Liver (tissue), 9 donors: ENCODE measurements around the gene NAPA. TPM values are rescaled to one million over a fixed set of nuclear protein-coding genes. Genes with fewer than 3 reads are reported as not detected.

Experiments
- DNase-seq: peaks from one replicate; pipeline ENCODE4 v3.0.0-alpha.2; 2017; ENCODE audit warnings: low spot score
- H3K27ac ChIP-seq, 2 donors: one replicate each; pipeline ENCODE4 v1.7.0; 2013; ENCODE audit warnings: inconsistent platforms in 2 of 2, low read length in 2 of 2, control low read depth in 1 of 2, low read depth in 1 of 2, mild to moderate bottlenecking in 1 of 2
- H3K27me3 ChIP-seq, 4 donors: one replicate each; pipeline versions ENCODE4 v1.6.1 to v1.7.0; 2013; ENCODE audit warnings: low read length in 3 of 4, inconsistent platforms in 1 of 4, mild to moderate bottlenecking in 1 of 4, moderate library complexity in 1 of 4; ENCODE audit not compliant: control insufficient read depth in 4 of 4, insufficient read depth in 4 of 4
- H3K36me3 ChIP-seq, 4 donors: one replicate each; pipeline versions ENCODE4 v1.6.1 to v1.7.0; 2013; ENCODE audit warnings: low read length in 3 of 4, mild to moderate bottlenecking in 3 of 4, low read depth in 1 of 4, moderate library complexity in 1 of 4; ENCODE audit not compliant: control insufficient read depth in 4 of 4, insufficient read depth in 3 of 4
- H3K4me1 ChIP-seq, 4 donors: one replicate each; pipeline versions ENCODE4 v1.6.1 to v1.7.0; 2013; ENCODE audit warnings: low read length in 3 of 4, mild to moderate bottlenecking in 3 of 4, moderate library complexity in 1 of 4; ENCODE audit not compliant: control insufficient read depth in 4 of 4, insufficient read depth in 4 of 4
- H3K4me3 ChIP-seq, 3 donors: one replicate each; pipeline versions ENCODE4 v1.6.1 to v1.7.0; 2013; ENCODE audit warnings: low read length in 3 of 3, control low read depth in 1 of 3, low read depth in 1 of 3, mild to moderate bottlenecking in 1 of 3
- H3K9ac ChIP-seq, 2 donors: one replicate each; pipeline ENCODE4 v1.7.0; 2013; ENCODE audit warnings: low read length in 2 of 2, mild to moderate bottlenecking in 2 of 2, moderate library complexity in 2 of 2, control low read depth in 1 of 2, low read depth in 1 of 2
- H3K9me3 ChIP-seq, 4 donors: one replicate each; pipeline versions ENCODE4 v1.6.1 to v1.7.0; 2013; ENCODE audit warnings: low read length in 3 of 4; ENCODE audit not compliant: control insufficient read depth in 4 of 4
- ATF3 ChIP-seq: IDR thresholded peaks from 2 replicates; pipeline ENCODE4 v1.6.1; 2016; ENCODE audit warnings: antibody characterized with exemption
- EGR1 ChIP-seq, 2 donors: IDR thresholded peaks; 2 replicates each; pipeline ENCODE4 v1.6.1; 2016 to 2018; ENCODE audit warnings: antibody characterized with exemption in 2 of 2, low read depth in 2 of 2
- FOXA1 ChIP-seq: IDR thresholded peaks from 2 replicates; pipeline ENCODE4 v1.6.1; 2016; ENCODE audit warnings: antibody characterized with exemption
- FOXA2 ChIP-seq: IDR thresholded peaks from 2 replicates; pipeline ENCODE4 v1.6.1; 2016; ENCODE audit warnings: antibody characterized with exemption
- GABPA ChIP-seq, 2 donors: IDR thresholded peaks in 1 of 2; conservative IDR thresholded peaks in 1 of 2; 2 replicates each; pipeline ENCODE4 v1.6.1; 2016; ENCODE audit warnings: antibody characterized with exemption in 2 of 2, mild to moderate bottlenecking in 1 of 2, moderate library complexity in 1 of 2
- HNF4A ChIP-seq, 2 donors: conservative IDR thresholded peaks; 2 replicates each; pipeline ENCODE4 v1.6.1; 2016; ENCODE audit warnings: antibody characterized with exemption in 2 of 2, mild to moderate bottlenecking in 2 of 2
- HNF4G ChIP-seq: IDR thresholded peaks from 2 replicates; pipeline ENCODE4 v1.6.1; 2016; ENCODE audit warnings: antibody characterized with exemption
- JUND ChIP-seq, 2 donors: IDR thresholded peaks; 2 replicates each; pipeline ENCODE4 v1.6.1; 2016; ENCODE audit warnings: antibody characterized with exemption in 2 of 2
- MAX ChIP-seq: IDR thresholded peaks from 2 replicates; pipeline ENCODE4 v1.6.1; 2016; ENCODE audit warnings: antibody characterized with exemption
- NR2F2 ChIP-seq: IDR thresholded peaks from 2 replicates; pipeline ENCODE4 v1.6.1; 2016; ENCODE audit warnings: antibody characterized with exemption
- RAD21 ChIP-seq, 2 donors: IDR thresholded peaks; 2 replicates each; pipeline ENCODE4 v1.6.1; 2016; ENCODE audit warnings: antibody characterized with exemption in 2 of 2, mild to moderate bottlenecking in 2 of 2
- RXRA ChIP-seq, 2 donors: IDR thresholded peaks; 2 replicates each; pipeline ENCODE4 v1.6.1; 2017 to 2018; ENCODE audit warnings: antibody characterized with exemption in 2 of 2, mild to moderate bottlenecking in 1 of 2
- SP1 ChIP-seq: IDR thresholded peaks from 2 replicates; pipeline ENCODE4 v1.6.1; 2018; ENCODE audit warnings: antibody characterized with exemption, mild to moderate bottlenecking
- TAF1 ChIP-seq: conservative IDR thresholded peaks from 2 replicates; pipeline ENCODE4 v1.6.1; 2016; ENCODE audit warnings: antibody characterized with exemption, mild to moderate bottlenecking
- YY1 ChIP-seq: IDR thresholded peaks from 2 replicates; pipeline ENCODE4 v1.6.1; 2016; ENCODE audit warnings: antibody characterized with exemption, mild to moderate bottlenecking
- WGBS: extraction: QIAGEN DNeasy Blood & Tissue Kit; methylation state at CpG from one replicate; pipeline ENCODE4 v1.1.7; 2013; 5-methylcytosine and 5-hydroxymethylcytosine counted together
- polyA plus RNA-seq, 2 donors: library from polyadenylated mRNA; stranded (reverse) in 1 of 2; unstranded in 1 of 2; fragments of 200-250 nt in 1 of 2; fragments of >200 nt in 1 of 2; fragmentation: Nextera tagmentation in 1 of 2; extraction: Ambion mirVana in 1 of 2; gene quantifications; one replicate each; pipeline versions ENCODE4 v1.2.1 to v1.2.3, GENCODE V29; 2013 to 2015
- total RNA-seq, 2 donors: library from RNA; depleted of rRNA; stranded (reverse); fragments of >200 nt; gene quantifications; one replicate each; pipeline ENCODE4 v1.2.3, GENCODE V29; 2014
- TF ChIP-seq, protein P1 (sequence below): fragments of 150-350 bp; IDR thresholded peaks from 2 replicates; pipeline ENCODE4 v1.5.1; 2017; ENCODE audit warnings: improper control_type of control experiment, low read depth, low read length; ENCODE audit not compliant: missing input control
- TF ChIP-seq, protein P2 (sequence below): IDR thresholded peaks from 2 replicates; pipeline ENCODE4 v1.6.1; 2016; ENCODE audit warnings: antibody characterized with exemption, mild to moderate bottlenecking
- donor health status: healthy.
- donor health status: healthy.
- donor health status: healthy.
- donor health status: healthy.
- donor health status: healthy.

NAPA gene
- total and polyA plus RNA-seq, 4 donors: 73.4 to 132 (median 120) TPM

DNA sequence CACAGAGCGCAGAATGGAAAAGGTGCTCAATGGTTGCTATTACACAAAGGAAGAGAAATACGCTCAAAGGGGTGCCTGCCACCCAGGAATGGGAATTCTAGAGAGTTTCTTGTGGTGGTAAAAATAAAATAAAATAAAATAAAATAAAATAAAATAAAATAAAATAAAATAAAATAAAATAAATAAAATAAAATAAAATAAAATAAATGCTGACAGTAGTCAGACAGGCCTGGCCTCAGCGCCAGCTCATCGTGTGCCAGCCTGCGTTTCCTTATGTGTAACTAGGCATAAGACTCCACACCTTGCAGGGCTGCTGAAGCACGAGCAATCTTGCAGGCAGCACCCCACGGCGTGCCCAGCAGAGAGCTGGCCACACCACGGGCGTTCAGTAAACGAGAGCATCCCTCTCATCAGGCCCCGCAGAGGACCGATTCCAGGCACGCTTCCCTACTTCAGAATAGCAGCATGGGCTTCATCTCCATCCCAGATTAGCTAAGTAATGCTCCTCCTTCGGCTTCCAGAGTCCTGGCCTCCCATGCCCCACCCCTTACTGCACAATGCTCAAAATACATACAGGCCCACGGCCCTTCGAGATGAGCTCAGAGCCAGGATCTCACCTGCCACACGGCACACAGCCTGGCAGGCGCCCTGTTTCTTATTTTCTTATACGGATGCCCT is 5.6 kb downstream of the NAPA start:
- peaks cover 25 to 83% (median 66%) of the 10 kb centered on the region in 4 donors for H3K4me1 ChIP-seq
- no peak for DNase-seq
- no peaks in the 10 kb centered on the region for H3K27me3 ChIP-seq
- peak overlapping the region in 1 of 2 donors; percentile 56 for H3K27ac ChIP-seq
- TF ChIP-seq YY1 (no peak), ATF3 (no peak), TAF1 (no peak), RXRA (IDR thresholded peaks at IDR 0.05) (no peak), FOXA2 (no peak), GABPA (IDR thresholded peaks at IDR 0.05 in 1 of 2, conservative IDR thresholded peaks at IDR 0.05 in 1 of 2) (no peak), MAX (no peak), HNF4G (no peak), JUND (IDR thresholded peaks at IDR 0.05) (no peak), FOXA1 (no peak)
- H3K9me3 ChIP-seq: no peaks in the 10 kb centered on the region
- H3K4me3 ChIP-seq: no peak overlapping the region
- 85% methylated on average over 20 of the region's 20 CpGs for WGBS
- peaks cover 0 to 3% (median under 1%) of the 10 kb centered on the region in 4 donors for H3K36me3 ChIP-seq
- no peak overlapping the region for H3K9ac ChIP-seq

- no peak for DNase-seq
- WGBS: 98% methylated on average over 5 of the region's 5 CpGs
- Histone ChIP-seq H3K9me3 (no peaks in the 10 kb centered on the region), H3K36me3 (peaks cover 0 to 6% (median 4%) of the 10 kb centered on the region in 4 donors), H3K4me3 (no peak overlapping the region), H3K27me3 (no peaks in the 10 kb centered on the region), H3K27ac (no peak overlapping the region), H3K4me1 (peaks cover 25 to 80% (median 63%) of the 10 kb centered on the region in 4 donors), H3K9ac (no peak overlapping the region)
- no peak for TF ChIP-seq RXRA (IDR thresholded peaks at IDR 0.05)
- TF ChIP-seq SP1: no peak
- TF ChIP-seq YY1: no peak
- TF ChIP-seq, protein P1, sequence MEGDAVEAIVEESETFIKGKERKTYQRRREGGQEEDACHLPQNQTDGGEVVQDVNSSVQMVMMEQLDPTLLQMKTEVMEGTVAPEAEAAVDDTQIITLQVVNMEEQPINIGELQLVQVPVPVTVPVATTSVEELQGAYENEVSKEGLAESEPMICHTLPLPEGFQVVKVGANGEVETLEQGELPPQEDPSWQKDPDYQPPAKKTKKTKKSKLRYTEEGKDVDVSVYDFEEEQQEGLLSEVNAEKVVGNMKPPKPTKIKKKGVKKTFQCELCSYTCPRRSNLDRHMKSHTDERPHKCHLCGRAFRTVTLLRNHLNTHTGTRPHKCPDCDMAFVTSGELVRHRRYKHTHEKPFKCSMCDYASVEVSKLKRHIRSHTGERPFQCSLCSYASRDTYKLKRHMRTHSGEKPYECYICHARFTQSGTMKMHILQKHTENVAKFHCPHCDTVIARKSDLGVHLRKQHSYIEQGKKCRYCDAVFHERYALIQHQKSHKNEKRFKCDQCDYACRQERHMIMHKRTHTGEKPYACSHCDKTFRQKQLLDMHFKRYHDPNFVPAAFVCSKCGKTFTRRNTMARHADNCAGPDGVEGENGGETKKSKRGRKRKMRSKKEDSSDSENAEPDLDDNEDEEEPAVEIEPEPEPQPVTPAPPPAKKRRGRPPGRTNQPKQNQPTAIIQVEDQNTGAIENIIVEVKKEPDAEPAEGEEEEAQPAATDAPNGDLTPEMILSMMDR: no peak
- no peak for TF ChIP-seq MAX
- no peak for TF ChIP-seq HNF4G
- no peak for TF ChIP-seq ATF3
- TF ChIP-seq, protein P2, sequence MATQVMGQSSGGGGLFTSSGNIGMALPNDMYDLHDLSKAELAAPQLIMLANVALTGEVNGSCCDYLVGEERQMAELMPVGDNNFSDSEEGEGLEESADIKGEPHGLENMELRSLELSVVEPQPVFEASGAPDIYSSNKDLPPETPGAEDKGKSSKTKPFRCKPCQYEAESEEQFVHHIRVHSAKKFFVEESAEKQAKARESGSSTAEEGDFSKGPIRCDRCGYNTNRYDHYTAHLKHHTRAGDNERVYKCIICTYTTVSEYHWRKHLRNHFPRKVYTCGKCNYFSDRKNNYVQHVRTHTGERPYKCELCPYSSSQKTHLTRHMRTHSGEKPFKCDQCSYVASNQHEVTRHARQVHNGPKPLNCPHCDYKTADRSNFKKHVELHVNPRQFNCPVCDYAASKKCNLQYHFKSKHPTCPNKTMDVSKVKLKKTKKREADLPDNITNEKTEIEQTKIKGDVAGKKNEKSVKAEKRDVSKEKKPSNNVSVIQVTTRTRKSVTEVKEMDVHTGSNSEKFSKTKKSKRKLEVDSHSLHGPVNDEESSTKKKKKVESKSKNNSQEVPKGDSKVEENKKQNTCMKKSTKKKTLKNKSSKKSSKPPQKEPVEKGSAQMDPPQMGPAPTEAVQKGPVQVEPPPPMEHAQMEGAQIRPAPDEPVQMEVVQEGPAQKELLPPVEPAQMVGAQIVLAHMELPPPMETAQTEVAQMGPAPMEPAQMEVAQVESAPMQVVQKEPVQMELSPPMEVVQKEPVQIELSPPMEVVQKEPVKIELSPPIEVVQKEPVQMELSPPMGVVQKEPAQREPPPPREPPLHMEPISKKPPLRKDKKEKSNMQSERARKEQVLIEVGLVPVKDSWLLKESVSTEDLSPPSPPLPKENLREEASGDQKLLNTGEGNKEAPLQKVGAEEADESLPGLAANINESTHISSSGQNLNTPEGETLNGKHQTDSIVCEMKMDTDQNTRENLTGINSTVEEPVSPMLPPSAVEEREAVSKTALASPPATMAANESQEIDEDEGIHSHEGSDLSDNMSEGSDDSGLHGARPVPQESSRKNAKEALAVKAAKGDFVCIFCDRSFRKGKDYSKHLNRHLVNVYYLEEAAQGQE: no peak
- TF ChIP-seq FOXA1: no peak
- TF ChIP-seq EGR1 (IDR thresholded peaks at IDR 0.05; ENCODE audit: low read depth in 2 of 2): no peak
- TF ChIP-seq NR2F2: no peak
- TF ChIP-seq GABPA (IDR thresholded peaks at IDR 0.05 in 1 of 2, conservative IDR thresholded peaks at IDR 0.05 in 1 of 2): no peak
- TF ChIP-seq RAD21 (IDR thresholded peaks at IDR 0.05): no peak
- no peak for TF ChIP-seq FOXA2
- no peak for TF ChIP-seq HNF4A (conservative IDR thresholded peaks at IDR 0.05)
- no peak for TF ChIP-seq JUND (IDR thresholded peaks at IDR 0.05)
- no peak for TF ChIP-seq TAF1
These were observed 6.1 kb downstream of the NAPA start for GRCh38 chr19:47508721-47509120.
